Measurements from ENCODE around the gene RALGPS1.

DNA sequence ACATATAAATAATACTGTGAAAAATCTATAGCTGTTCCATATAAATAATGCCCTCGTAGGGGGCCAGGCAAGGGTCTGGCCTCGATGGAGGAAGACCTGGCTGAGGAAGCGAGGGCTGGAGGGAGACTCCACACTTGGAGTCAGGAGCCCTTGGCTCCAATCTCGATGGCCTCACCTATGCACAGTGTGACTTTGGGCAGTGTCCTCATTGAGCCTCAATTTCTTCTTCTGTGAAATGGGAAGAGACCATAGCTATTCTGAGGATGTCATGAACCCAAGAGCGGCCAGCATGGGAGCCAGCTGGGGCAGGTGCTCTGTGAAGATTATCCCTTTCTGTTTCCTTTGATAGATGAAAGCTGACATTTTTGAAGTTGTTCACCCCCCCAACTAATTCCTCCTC lies 183.1 kb downstream of the RALGPS1 start:
- TF ChIP-seq, protein P1, sequence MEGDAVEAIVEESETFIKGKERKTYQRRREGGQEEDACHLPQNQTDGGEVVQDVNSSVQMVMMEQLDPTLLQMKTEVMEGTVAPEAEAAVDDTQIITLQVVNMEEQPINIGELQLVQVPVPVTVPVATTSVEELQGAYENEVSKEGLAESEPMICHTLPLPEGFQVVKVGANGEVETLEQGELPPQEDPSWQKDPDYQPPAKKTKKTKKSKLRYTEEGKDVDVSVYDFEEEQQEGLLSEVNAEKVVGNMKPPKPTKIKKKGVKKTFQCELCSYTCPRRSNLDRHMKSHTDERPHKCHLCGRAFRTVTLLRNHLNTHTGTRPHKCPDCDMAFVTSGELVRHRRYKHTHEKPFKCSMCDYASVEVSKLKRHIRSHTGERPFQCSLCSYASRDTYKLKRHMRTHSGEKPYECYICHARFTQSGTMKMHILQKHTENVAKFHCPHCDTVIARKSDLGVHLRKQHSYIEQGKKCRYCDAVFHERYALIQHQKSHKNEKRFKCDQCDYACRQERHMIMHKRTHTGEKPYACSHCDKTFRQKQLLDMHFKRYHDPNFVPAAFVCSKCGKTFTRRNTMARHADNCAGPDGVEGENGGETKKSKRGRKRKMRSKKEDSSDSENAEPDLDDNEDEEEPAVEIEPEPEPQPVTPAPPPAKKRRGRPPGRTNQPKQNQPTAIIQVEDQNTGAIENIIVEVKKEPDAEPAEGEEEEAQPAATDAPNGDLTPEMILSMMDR (CRISPR knock-in tag; IDR thresholded peaks at IDR 0.05): no peak
- TF ChIP-seq FOXP1 (IDR thresholded peaks at IDR 0.05): no peak
- TF ChIP-seq FOXP1 (CRISPR knock-in tag; IDR thresholded peaks at IDR 0.05): no peak
- no peak for TF ChIP-seq NR2C2 (CRISPR knock-in tag; IDR thresholded peaks at IDR 0.05; ENCODE audit: borderline replicate concordance)
- no peak for TF ChIP-seq EP300 (IDR thresholded peaks at IDR 0.05; ENCODE audit: low read depth in 2 of 2, low read length in 2 of 2)
- TF ChIP-seq EP300 (CRISPR knock-in tag; IDR thresholded peaks at IDR 0.05; ENCODE audit: borderline replicate concordance): no peak

All from HepG2 (cell line).